AG08396 (cell line): ENCODE results near the gene CALCA.

Experiments
- DNase-seq: peaks from one replicate; pipeline ENCODE4 v3.0.0; 2012; ENCODE audit warnings: low spot score, mixed read lengths

Gene CALCA

DNA sequence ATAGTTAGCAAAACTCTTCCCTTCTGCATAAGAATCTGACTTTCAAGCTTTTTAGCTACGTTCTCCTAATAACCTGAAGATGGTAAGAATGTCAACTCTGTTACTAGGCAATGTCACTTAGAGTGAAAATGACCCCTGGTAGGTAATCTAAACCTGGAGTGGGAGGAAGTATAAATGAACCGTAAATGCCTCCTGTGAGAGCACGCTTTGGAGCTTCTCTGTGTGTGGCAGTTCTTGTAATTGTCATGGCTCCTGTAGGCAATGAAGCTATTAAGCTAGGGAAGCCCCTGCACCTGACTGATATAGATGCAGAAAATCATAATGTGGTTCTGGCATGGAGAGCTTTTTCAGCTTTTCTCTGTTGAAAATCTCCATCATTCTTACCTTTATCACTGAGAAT lies 29.4 kb downstream of the CALCA start:
- DNase-seq: no peak

DNA sequence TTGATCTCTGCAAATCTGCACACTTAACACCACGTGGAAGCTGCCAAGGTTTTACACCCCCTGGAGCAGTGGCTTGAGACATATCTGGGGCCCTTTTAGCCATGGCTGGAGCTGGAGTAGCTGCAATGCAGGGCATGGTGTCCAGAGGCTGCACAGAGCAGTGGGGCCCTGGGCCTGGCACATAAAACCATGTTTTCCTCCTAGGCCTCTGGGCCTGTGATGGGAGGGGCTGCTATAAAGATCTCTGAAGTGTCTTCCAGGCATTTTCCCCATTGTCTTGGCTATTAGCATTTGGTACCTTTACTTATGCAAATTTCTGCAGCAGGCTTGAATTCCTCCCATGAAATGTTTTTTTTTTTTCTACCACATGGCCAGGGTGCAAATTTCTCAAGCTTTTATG lies 33.2 kb downstream of the CALCA start:
- no peak for DNase-seq

DNA sequence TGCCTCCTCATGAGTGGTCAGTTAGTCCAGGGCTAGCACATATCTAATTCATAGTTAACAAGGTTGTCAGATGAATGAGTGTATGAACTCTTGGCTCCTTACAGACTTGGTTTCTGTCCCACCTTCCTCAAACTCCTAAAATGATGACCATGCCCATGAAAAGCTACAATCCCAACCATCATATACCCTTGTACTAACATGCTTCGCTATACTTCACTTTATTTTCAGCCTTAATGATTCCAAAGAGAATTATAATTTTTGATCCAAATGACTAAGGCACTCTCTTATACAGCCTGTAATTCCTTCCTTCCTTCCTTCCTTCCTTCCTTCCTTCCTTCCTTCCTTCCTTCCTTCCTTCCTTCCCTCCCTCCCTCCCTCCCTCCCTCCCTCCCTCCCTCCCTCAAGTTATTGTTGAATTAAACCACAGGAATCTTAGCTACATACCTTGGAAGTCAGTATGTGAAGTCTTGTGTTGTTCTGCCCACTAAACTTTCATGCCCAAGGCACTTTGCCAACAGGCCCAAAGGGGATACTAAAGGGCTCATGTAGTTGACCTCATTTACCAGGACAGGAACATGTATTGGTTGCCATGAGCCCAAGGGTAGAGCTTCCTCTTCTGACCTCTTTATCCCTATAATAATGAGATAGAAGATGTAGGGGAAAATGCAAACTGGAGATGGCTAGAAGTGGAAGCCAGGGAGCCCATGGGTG lies 37.4 kb downstream of the CALCA start:
- no peak for DNase-seq

DNA sequence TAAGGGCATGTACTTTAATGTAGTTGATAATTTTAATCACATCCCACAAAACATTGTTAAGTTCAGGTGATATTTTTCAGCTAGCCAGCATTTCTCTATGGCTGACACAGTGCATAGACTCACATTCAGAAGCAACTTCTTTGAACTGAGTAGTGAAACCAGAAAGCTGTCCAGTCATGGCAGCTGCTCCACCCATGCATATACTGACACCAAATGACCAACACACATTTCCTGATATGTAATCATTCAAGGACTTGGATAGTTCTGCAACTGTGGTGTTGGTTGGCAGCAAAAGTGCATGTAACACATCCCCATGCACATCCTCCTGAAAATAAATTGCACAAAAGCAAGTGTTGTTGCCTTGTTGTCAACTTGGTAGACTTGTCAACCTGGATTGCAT lies 39.7 kb downstream of the CALCA start:
- DNase-seq: no peak

DNA sequence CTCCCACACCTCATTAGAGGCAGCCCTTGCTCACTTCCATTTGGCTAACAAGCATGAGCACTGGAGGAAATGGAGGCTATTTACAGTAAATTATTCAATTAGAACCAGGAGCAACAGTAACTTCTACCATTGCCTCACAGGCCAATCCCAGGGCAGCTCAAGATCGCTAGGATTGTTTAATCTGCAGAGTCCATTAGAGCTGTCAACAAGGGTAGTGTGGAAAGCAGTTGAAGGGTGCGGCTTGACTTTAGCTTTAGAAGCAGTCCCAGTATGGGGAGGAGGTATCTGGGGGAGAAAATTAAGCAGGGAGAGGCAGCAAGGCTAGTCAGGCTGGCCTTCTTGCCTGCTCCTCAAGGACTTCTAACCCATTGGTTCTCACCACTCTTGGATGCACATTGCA lies 41.8 kb downstream of the CALCA start:
- no peak for DNase-seq

DNA sequence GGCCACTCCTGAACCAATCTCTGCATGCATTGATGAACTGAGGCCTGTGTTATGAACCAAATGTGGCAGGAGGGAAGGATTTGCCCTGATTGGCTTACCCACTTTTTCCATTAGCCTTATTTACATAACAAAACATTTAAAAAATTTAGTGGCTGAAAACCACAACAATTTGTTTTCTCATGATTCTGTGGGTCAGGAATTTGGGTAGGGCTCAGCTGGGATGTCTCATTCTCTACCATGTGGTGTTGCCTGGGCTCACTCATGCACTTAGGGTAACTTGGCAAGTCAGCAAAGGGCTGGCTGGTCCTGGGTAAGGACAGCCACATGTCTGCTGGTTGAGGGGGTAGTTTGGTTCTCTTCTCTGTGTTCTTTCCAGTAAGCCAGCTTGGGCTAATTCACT lies 45.0 kb downstream of the CALCA start:
- peak; percentile 23 for DNase-seq

DNA sequence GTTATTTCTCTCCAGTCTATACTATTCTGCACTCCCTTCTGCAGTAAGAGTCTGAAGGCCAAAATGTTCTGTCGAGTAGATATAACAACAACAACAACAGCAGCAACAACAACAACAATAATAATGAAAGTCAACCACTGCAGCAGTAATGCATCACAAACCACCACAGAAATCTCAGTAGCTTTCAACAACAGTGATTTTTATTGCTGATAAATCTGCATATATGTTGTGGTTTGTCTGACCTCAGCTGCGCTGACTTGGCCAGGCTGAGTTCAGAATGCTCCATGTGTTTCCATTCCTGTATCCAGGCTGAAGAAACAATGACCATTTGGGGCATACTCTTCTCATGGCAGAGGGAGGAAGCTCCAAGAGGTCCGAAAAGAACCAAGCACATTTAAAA lies 47.8 kb downstream of the CALCA start:
- DNase-seq: no peak
